ENCODE data around the gene TSHZ1. TPM values are rescaled to one million over a fixed set of nuclear protein-coding genes. Genes with fewer than 3 reads are reported as not detected.

The TSHZ1 gene
- total RNA-seq, 1 donor from 2014 or later: 1.3 TPM

DNA sequence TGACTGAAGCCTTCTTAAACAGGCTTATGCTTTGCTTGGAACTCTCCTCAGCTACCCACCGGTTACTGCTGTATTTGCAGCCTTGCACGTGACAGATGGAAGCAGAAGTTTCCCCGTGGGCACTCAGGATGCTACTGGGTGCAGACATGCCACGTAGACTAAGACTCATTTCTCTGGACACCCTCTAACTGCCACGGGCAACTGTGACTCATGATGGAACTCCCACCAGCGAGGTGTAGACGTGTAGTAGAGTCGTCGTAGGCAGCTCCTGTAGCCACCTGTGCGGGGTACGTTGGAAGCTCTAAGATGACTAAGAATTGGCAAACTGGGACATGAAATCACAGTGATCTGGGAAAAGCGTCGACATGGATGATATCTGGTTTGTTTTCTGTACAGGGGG is 27.5 kb downstream of the TSHZ1 start:
- Histone ChIP-seq H3K4me3 (ENCODE audit: low read depth, low read length) (no peak overlapping the region), H3K27me3 (ENCODE audit: control insufficient read depth, insufficient read depth, low read length) (no peaks in the 10 kb centered on the region), H3K36me3 (ENCODE audit: control insufficient read depth, insufficient read depth, low read length) (no peaks in the 10 kb centered on the region)
- TF ChIP-seq, protein P1, sequence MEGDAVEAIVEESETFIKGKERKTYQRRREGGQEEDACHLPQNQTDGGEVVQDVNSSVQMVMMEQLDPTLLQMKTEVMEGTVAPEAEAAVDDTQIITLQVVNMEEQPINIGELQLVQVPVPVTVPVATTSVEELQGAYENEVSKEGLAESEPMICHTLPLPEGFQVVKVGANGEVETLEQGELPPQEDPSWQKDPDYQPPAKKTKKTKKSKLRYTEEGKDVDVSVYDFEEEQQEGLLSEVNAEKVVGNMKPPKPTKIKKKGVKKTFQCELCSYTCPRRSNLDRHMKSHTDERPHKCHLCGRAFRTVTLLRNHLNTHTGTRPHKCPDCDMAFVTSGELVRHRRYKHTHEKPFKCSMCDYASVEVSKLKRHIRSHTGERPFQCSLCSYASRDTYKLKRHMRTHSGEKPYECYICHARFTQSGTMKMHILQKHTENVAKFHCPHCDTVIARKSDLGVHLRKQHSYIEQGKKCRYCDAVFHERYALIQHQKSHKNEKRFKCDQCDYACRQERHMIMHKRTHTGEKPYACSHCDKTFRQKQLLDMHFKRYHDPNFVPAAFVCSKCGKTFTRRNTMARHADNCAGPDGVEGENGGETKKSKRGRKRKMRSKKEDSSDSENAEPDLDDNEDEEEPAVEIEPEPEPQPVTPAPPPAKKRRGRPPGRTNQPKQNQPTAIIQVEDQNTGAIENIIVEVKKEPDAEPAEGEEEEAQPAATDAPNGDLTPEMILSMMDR (IDR thresholded peaks at IDR 0.05; ENCODE audit: insufficient read depth, low read length, severe bottlenecking): no peak
- no peak for DNase-seq (ENCODE audit: low read depth)
- FAIRE-seq: no peak

DNA sequence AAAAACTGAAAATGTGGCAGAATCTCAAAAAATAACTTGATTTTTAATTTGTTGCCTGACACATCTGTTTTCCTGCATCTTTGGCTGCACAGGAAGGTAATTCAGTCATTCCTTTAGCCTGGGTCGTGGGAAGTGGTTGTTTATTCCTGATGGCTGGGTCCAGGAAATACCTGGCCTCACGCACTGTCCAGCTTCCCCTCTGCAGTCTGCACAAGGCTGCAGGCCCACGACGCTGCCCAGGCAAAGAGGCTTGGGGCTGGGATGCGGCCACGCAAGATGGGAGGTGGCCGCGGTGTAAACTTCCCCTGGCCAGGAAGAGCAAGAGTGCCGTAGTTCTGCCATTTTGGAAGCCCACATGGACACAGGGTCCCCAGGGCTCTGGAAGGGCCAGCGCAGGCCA is 28.2 kb downstream of the TSHZ1 start:
- Histone ChIP-seq H3K4me3 (ENCODE audit: low read depth, low read length) (no peak overlapping the region), H3K27me3 (ENCODE audit: control insufficient read depth, insufficient read depth, low read length) (no peaks in the 10 kb centered on the region), H3K36me3 (ENCODE audit: control insufficient read depth, insufficient read depth, low read length) (no peaks in the 10 kb centered on the region)
- no peak for FAIRE-seq
- DNase-seq (ENCODE audit: low read depth): no peak
- TF ChIP-seq, protein P1 (IDR thresholded peaks at IDR 0.05; ENCODE audit: insufficient read depth, low read length, severe bottlenecking): no peak

DNA sequence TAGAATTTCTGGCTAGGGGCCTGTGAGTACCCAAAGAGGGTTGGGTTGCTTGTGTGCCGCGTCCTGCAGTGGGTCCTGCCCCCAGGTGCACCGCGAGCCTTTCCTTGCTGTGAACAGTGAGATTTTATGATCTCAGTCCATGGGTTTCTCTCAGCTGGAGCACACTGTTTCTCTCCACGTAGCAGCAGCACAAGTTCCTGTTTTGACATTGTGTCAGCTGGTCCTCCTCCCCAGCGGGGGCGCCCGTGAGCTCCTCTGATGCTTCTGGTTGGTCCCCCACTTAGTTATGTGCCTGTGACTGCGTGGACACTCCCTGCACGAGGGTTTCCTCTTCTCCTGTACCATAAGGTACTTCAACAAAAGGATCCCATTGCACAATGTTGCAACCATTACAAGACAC is 29.8 kb downstream of the TSHZ1 start:
- TF ChIP-seq, protein P1 (IDR thresholded peaks at IDR 0.05; ENCODE audit: insufficient read depth, low read length, severe bottlenecking): no peak
- FAIRE-seq (no peak), DNase-seq (ENCODE audit: low read depth) (no peak)
- Histone ChIP-seq H3K27me3 (ENCODE audit: control insufficient read depth, insufficient read depth, low read length) (no peaks in the 10 kb centered on the region), H3K4me3 (ENCODE audit: low read depth, low read length) (no peak overlapping the region), H3K36me3 (ENCODE audit: control insufficient read depth, insufficient read depth, low read length) (no peaks in the 10 kb centered on the region)

DNA sequence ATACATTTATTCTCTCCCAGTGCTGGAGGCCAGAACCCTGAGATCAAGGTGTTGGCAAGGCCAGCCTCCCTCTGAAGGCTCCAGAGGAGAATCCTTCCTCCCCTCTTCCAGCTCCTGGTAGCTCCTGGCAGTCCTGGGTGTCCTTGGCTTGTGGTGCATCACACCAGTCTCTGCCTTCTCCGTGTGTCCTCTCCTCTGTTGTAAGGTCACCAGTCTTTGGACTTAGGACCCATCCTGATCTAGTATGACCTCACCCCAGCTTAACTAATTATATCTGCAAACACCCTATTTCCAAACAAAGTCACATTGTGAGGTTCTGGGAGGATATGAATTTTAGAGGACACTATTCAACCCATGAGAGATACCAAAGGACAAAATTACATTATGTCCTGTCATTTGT is 31.1 kb downstream of the TSHZ1 start:
- Histone ChIP-seq H3K36me3 (ENCODE audit: control insufficient read depth, insufficient read depth, low read length) (no peaks in the 10 kb centered on the region), H3K4me3 (ENCODE audit: low read depth, low read length) (no peak overlapping the region), H3K27me3 (ENCODE audit: control insufficient read depth, insufficient read depth, low read length) (no peaks in the 10 kb centered on the region)
- TF ChIP-seq, protein P1 (IDR thresholded peaks at IDR 0.05; ENCODE audit: insufficient read depth, low read length, severe bottlenecking): no peak
- DNase-seq (ENCODE audit: low read depth) (no peak), FAIRE-seq (no peak)

DNA sequence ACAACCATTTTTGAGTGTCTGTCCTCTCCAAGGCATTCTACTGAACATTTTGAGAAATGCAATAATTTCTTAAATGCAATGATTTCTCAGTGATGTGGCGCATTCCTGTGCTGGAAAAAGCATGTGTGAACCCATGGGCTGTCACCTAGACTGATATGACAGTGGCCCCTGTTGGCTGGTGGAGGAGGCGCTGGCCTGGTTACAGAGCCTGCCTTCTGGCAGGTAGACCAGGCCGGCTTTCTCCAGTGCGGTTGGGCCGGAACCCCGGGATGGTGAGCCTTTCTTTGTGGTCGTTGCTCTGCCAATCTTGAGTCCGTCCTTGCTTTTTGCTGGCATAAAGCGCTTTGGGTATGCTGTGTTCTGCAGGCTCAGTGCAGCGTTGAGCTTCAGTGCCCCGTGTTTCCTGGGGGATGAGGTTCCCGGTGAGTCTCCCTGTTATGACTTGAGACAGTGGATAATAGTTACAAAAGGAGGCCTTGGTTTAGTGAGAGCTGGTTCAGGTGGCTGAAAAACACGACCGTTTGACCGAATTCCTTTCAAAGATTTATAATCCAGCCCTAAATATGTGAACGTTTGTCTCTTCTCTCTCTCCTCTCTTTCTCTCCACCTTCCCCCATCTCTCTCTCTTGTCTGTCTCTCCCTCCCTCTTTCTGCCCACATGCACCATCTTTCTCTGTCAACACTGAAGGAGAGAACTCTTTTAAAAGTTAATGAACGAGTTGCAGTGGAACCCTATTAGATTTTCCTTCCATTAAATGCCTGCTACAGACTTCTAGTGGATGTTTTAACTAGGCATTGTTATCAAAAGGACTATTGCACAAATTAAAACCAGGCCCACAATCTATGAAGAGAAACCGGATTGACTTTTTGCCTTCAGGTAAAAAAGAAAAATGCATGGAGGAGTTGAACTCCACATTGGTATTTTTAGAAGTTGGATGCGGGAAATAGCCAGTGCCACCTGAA is 34.0 kb downstream of the TSHZ1 start:
- TF ChIP-seq, protein P1 (IDR thresholded peaks at IDR 0.05; ENCODE audit: insufficient read depth, low read length, severe bottlenecking): peak; percentile 24
- H3K4me3 ChIP-seq (ENCODE audit: low read depth, low read length): no peak overlapping the region
- DNase-seq (ENCODE audit: low read depth): no peak
- no peaks in the 10 kb centered on the region for H3K27me3 ChIP-seq (ENCODE audit: control insufficient read depth, insufficient read depth, low read length)
- no peak for FAIRE-seq
- no peaks in the 10 kb centered on the region for H3K36me3 ChIP-seq (ENCODE audit: control insufficient read depth, insufficient read depth, low read length)
